NCI-H748 treated with DMSO at 0.1 percent for 48 hours (cell line): ENCODE measurements around the gene B4GALNT3.

ENCODE experiments used
- DNase-seq: peaks from one replicate; lab custom pipeline; 2025; lab: John Stamatoyannopoulos, UW

The B4GALNT3 gene

GRCh38 chr12:467591-467990 is 7.9 kb downstream of the B4GALNT3 start:
- no peak for DNase-seq

DNA sequence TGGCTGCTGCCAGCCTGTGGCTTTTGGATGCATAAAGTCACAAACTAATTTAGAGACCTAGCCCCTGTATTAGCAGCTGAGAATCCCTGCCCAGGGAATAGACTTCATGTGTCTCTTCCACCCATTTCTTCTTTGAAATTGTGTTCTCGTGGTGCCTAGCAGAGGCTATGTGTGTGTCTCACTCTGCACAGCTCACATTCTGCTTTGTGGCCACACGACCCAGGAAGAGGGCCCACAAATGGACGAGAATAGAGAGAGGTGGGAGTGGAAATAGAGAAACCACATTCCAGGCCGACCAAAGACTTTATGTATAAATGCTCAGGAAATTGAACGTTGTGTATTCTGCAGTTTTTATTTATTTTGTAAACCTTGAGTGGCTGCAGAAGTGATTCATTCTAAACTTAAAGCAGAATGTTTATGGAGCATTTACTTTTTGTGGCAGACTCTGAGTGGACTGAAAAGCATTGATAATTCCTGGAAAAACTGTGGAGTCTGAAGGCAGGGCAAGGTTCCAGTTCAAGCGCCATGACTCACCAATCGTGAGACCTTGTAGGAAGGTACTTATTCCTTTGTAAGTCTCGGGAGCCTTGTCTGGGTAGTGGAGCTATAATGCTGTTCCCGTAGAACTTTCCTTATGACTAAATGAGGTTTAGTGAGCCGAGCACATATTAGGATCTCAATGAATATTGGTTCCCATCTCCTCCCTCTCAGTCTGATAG is 9.1 kb downstream of the B4GALNT3 start:
- DNase-seq: no peak

- DNase-seq: no peak
Measured at GRCh38 chr12:470133-470532, 10.4 kb downstream of the B4GALNT3 start.

DNA sequence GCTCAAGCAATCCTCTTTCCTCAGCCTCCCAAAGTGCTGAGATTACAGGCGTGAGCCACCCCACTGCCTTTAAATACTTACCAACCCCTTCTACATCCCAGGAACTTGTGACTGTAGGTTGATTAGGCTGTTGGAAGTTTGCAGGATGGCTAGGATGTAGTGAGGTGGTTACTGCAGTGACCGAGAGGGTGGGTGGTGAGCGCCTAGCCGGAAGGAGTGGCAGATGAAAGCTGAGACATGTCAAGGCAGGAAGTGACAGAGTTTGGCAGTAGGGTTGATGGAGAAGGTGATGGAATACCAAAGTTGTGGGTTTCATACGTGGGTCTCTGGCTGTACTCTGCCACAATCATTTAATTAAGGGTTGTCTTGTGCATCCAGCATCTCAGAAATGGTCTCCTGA is 13.5 kb downstream of the B4GALNT3 start:
- no peak for DNase-seq

DNA sequence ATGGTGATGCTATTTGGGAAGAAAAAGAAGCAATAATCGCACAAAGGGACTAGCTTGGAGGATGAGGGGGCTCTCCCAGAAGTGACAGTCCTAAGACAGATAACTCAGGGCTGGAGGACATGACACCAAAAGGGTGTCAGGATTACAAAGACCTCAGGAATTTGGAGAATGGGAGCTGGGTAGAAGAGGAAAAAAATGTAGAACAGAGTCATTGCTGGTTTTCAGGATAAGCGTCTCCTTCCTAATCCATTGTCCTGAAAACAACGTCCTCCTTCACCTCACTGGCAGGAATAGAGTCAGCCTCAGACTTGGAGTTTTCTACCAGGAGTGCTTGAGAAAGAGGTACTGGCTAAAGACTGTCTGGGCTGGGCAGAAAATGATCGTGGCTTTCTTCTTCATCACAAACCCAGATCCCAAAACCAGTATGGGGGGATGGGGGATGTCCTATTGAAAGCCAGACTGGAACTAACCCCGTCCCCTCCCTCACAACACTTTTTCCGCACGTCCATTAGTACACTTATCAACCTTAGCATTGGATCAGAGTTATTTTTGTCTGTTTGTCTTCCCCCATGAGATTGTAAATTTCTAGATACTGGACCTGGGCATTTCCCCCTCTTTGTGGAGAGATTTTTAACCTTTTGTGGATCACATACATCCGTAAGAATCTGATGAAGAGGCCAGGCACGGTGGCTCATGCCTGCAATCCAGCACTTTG is 14.3 kb downstream of the B4GALNT3 start:
- no peak for DNase-seq

- DNase-seq: no peak
Measured at GRCh38 chr12:475286-475685, 15.5 kb downstream of the B4GALNT3 start.

DNA sequence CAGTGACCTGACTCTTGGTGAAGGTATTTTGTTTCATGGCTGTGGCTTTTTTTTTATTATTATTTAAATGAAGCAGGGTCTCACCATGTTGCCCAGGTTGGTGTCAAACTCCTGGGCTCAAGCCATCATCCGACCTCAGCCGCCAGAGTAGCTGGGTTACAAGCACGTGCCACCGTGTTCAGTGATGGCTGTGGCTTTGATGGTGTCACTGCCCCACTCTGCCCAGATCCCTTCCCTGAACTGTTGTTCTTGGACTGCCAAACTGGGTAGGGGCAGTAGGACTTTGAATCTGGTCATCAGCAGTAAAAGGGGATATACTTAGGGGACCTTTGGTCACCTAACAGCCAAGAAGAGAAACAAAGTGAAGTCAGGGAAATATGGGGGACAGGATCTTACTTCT is 19.4 kb downstream of the B4GALNT3 start:
- DNase-seq: no peak

DNA sequence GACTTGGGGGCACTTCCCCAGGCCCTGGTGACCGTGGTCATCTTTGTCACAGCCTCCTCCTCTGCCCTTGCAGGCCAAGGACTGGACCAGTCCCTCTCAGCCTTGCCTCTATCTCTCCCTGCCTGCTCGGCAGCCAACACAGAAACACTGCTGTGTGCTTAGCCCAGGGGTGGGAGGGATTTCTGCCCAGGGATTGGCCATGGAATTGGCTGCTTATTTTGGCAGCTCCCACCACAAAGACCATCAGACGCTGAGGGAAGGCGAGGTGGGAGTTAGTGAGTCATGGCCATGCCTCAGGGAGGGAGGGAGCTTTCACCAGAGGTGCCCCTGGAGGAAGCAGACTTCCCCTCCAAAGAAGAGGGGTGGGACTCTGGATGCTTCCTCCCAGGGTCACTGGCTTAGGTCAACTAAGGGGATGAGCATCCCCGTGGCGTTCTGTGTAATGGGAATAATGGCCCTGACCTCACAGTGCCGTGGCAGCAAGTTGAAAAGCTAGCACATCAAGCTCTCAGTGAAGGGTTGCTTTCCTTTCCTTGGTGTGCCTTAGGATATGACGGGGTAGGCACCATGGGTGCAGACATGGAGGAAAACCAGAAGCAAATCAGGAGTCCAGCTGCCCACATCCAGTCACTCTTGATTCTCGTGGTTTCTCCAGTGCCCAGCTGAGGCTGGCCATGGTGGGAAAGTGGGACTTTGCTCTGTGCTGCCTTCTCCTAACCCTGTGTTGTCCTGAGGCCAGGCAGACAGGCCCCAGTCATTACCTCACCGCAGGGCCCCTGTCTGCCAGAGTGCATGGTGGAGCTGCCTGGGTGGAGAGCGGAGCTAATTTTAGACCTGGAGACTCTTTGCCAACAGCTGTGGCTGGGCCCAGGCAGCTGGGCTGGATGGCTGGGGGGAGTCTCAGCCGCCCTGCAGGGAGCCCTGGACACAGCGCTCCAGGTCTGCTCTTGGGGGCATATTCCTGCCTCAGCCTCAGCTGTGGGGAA is 21.4 kb downstream of the B4GALNT3 start:
- no peak for DNase-seq

DNA sequence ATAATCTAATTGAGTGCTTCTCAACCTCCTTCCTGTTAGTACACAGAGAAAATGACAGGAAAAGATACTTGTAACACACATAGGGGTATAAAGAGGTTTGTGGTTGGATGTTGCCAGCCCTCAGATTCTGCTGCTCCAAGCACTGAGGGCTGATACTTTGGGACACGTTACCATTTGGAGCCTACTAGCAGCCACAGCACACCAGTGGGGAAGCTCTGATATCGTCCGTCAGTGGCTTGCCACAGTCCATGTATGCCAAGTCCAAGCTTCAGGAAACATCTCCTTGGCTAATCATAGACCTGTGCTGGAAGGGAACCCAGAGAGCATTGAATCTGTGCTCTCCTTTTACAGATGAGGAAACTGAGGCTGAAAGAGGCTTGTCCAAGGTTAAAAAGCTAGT is 22.3 kb downstream of the B4GALNT3 start:
- no peak for DNase-seq

- no peak for DNase-seq
Measured at GRCh38 chr12:484096-484495, 24.4 kb downstream of the B4GALNT3 start.

- DNase-seq: no peak
Measured at GRCh38 chr12:490260-490659, 30.5 kb downstream of the B4GALNT3 start.

DNA sequence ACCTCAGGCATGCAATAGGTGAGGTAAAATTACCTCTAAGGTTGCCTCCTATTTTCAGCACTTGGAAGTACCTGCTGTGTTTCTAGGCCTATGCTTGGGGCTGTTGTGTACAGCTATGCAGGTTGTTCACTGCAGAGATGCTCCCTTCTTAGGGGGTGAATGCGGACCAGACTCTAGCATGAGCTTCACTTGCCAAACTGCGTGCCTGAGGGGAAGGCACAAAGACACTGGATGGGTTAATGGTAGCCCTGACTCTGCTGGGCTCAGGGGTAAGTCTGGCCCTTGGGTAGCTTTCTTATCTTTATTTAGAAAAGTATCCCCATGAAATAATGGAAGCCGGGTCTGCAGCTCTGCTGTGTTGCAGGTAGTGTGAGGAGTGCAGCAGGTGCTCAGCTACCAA is 35.7 kb downstream of the B4GALNT3 start:
- DNase-seq: no peak

GRCh38 chr12:496736-497135 is 37.0 kb downstream of the B4GALNT3 start:
- no peak for DNase-seq

- peak; percentile 27 for DNase-seq
Measured at GRCh38 chr12:497501-498160, 37.9 kb downstream of the B4GALNT3 start.

- no peak for DNase-seq
Measured at GRCh38 chr12:499837-500458, 40.2 kb downstream of the B4GALNT3 start.

- DNase-seq: no peak
Measured at GRCh38 chr12:501722-502447, 42.1 kb downstream of the B4GALNT3 start.

DNA sequence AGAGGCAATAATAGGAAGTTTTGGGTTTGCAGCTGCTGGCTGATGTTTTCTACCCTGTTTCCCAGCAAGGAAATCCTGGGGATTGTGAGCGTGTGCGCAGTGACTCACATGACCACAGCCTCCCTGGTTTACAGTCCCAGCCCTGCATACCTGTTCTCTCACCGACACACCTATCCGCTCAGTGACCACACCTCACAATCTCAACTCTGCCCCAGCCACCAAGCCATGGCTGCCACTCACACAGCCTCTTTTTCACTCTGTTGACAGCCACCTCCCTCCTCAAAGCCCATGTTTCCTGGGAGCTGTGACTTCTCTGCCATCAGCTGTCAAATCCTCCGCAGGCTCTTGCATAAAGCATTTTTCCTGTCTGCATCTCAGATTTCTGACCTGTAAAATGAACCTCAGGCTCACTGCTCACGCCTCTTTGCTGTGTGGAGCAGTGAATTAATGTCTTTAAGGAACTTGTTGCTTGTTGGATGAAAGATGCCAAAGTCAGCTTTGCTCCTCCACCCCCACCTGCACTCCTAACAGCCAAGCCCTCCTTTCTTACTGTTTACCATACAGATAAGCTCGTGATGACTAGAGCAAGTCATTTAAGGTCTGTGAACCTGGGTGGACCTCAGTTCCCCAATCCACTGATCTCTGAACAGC is 43.5 kb downstream of the B4GALNT3 start:
- no peak for DNase-seq

- no peak for DNase-seq
Measured at GRCh38 chr12:505221-505620, 45.5 kb downstream of the B4GALNT3 start.

DNA sequence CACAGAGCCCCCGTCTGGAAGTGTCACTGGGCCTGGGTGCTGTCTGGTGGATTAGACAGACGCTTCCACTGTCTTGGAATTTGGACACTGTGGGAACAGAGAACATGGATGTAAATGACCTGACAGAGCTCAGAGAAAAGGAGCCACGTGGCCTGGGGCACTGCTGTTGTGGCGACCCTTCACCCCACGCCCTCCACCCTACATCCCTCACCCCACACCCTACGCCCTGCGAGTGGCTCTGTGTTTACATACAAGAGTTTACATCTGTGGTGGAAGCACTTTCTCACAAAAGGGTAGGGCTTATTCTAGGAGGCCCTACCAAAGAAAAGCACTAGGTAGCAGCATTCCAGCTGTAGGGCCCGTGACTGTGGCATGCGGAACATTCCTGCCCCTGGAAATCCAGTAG is 47.7 kb downstream of the B4GALNT3 start:
- no peak for DNase-seq

- DNase-seq: no peak
Measured at GRCh38 chr12:508145-508544, 48.4 kb downstream of the B4GALNT3 start.
